ENCODE measurements around the gene KCNG3. TPM values are rescaled to one million over a fixed set of nuclear protein-coding genes. Genes with fewer than 3 reads are reported as not detected.

The KCNG3 gene
- total RNA-seq, 4 donors from 2014 or later = 0.37 to 1.1 TPM; not detected in 2

DNA sequence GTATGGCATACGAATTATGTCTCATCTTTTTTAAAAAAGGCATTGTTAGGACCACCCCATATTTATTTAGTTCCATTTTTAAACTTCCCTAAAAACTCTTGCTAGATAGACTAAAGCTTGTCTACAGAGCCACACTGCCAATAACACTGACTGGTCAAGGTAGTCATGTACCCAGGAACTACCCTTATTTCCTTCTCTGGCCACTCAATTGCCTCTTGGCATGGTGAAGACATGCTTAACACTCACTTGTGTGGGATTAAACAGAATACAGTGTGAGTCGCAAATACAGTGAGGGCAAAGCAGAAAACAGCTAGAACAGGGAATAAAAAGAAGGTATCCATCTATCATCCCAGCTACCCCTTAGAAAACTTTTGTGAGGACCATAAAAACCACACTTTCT lies 57.4 kb downstream of the KCNG3 start:
- DNase-seq (ENCODE audit: low spot score) (no peak), ATAC-seq (ENCODE audit: low FRiP score) (no peak)
- TF ChIP-seq, protein P1, sequence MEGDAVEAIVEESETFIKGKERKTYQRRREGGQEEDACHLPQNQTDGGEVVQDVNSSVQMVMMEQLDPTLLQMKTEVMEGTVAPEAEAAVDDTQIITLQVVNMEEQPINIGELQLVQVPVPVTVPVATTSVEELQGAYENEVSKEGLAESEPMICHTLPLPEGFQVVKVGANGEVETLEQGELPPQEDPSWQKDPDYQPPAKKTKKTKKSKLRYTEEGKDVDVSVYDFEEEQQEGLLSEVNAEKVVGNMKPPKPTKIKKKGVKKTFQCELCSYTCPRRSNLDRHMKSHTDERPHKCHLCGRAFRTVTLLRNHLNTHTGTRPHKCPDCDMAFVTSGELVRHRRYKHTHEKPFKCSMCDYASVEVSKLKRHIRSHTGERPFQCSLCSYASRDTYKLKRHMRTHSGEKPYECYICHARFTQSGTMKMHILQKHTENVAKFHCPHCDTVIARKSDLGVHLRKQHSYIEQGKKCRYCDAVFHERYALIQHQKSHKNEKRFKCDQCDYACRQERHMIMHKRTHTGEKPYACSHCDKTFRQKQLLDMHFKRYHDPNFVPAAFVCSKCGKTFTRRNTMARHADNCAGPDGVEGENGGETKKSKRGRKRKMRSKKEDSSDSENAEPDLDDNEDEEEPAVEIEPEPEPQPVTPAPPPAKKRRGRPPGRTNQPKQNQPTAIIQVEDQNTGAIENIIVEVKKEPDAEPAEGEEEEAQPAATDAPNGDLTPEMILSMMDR (IDR thresholded peaks at IDR 0.05) = no peak

DNA sequence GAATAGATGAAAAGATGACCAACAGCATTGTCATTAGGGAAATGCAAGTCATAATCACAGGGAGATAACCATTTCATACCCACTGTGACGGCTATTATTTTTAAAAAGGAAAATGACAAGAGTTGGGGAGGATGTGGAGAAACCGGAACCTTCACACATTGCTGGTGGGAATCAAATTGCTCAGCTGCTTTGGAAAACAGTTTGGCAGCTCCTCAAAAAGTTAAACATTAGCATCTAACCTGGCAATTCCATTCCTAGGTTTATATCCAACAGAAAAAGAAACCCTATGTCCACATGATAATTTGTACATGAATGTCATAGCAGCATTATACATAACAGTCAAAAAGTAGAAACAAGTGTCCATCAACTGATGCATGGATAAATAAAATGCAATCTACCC lies 58.2 kb downstream of the KCNG3 start:
- TF ChIP-seq, protein P1 (IDR thresholded peaks at IDR 0.05) = no peak

DNA sequence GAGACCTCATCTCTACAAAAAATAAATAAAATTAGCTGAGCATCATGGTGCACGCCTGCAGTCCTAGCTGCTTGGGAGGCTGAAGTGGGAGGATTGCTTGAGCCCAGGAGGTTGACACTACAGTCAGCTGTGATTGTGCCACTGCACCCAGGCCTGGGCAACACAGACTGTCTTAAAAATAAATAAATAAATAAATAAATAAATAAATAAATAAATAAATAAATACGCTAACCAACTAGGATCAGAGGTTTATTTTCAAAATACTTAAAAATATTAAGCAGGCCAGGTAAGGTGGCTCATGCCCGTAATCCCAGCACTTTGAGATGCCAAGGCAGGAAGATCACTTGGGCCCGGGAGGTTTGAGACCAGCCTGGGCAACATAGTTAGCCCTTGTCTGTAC lies 63.6 kb downstream of the KCNG3 start:
- ATAC-seq (ENCODE audit: low FRiP score) (no peak), DNase-seq (ENCODE audit: low spot score) (no peak)
- TF ChIP-seq, protein P1 (IDR thresholded peaks at IDR 0.05) = no peak

More for the DNA sequence above, 58.2 kb downstream of the KCNG3 start:
- DNase-seq (ENCODE audit: low spot score) (no peak), ATAC-seq (ENCODE audit: low FRiP score) (no peak)

DNA sequence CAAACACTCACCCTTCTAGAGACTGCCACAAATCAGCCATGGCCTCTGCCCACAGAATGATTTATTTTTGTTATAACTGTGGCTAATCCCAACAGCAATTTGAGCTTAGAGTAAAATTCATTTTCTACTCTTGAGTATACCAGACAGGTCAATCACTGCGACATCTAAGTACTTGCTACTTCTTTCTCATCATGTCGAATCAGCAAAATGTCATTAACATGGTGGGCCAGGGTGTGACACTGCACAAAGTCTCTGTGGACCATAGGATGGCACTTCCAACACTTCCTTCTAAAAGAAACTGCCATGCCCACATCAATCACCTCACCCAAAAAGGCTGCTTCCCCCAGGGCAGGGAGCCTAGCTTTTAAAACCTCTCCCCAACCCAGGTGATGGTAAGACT lies 64.4 kb downstream of the KCNG3 start:
- ATAC-seq (ENCODE audit: low FRiP score) (no peak), DNase-seq (ENCODE audit: low spot score) (no peak)
- TF ChIP-seq, protein P1 (IDR thresholded peaks at IDR 0.05) = no peak

DNA sequence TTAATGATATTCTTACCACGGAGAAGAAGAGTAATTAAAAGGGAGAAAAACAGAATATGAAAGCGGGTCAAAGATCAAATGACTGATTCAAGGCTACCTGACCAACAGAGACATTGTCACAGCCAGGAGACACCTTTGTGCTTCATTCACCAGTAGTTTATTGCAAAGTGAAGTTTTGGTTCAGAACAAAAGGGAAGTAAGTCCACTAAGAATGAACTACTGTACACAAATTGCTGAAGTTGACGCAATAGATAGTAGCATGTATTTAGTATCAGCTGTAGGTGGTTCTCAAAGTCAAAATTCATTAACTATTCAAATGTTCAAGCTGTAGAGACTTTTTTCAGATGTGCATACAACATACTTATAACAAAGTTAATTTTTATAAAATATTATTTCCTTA lies 68.1 kb downstream of the KCNG3 start:
- TF ChIP-seq, protein P1 (IDR thresholded peaks at IDR 0.05) = no peak

DNA sequence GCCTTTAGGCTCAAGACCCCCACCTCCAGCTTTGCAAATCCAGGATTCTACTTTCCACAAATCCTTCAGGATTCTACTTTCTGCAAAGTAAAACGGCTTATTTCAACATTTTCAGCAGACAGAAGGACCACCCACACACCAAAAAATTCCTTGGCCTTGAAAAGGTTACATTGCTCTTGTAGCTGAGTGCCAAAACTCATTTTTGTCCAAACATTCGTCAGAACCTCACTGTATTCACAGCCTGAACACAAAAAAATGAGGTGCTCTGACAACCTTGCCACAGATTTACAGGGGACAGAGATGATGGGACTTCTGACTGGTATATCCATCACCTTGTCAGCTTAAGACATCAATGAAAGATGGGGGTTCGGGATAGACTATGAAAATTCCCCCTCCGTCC lies 69.7 kb downstream of the KCNG3 start:
- peak; percentile 66 for ATAC-seq (ENCODE audit: low FRiP score)
- TF ChIP-seq, protein P1 (IDR thresholded peaks at IDR 0.05) = no peak
- no peak for DNase-seq (ENCODE audit: low spot score)

More for the DNA sequence above, 68.1 kb downstream of the KCNG3 start:
- DNase-seq (ENCODE audit: low spot score) = no peak
- no peak for ATAC-seq (ENCODE audit: low FRiP score)

DNA sequence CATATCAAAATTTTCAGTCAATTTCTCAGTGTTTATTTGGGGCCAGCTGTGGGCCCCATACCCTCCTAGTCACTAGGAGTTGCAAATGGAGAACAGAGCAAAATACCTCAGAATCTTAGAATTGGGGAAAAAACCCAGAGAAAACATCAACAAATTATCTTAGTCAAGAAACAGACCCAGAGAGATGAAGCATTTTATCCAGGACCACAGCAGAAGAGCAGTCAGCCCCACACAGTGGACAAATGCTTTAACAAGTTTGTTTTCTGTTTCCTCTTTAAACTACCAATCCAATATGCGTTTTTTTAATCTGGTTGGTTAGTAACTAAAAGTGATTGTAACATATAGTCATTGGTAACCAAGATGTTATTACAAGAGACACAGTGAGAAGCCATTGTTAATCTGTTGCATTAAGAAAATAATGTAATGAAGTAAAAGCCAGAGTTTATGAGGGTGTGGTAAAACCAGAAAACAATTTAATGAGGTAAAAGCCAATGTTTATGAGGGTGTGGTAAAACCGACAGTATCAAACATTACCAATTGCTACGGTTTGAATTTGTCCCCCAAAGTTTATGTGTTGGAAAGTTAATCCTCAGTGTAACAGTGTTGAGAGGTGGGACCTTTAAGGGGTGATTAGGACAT lies 72.1 kb downstream of the KCNG3 start:
- TF ChIP-seq, protein P1 (IDR thresholded peaks at IDR 0.05) = no peak
- DNase-seq (ENCODE audit: low spot score) (no peak), ATAC-seq (ENCODE audit: low FRiP score) (no peak)

All from omental fat pad (tissue), 4 donors.